Dermis microvascular lymphatic vessel endothelial cell (primary cell): ENCODE measurements around the gene EFCC1. TPM values are rescaled to one million over a fixed set of nuclear protein-coding genes. Genes with fewer than 3 reads are reported as not detected.

Experiments used
- DNase-seq, 2 donors: peaks; one replicate each; pipeline versions ENCODE4 v3.0.0 to v3.0.0-alpha.2; 2010; ENCODE audit warnings: low read depth in 2 of 2
- total RNA-seq: library from RNA; depleted of rRNA; stranded (reverse); fragments of >200 nt; gene quantifications from 2 replicates; pipeline ENCODE4 v1.2.1, GENCODE V29; 2014

The EFCC1 gene, protein sequence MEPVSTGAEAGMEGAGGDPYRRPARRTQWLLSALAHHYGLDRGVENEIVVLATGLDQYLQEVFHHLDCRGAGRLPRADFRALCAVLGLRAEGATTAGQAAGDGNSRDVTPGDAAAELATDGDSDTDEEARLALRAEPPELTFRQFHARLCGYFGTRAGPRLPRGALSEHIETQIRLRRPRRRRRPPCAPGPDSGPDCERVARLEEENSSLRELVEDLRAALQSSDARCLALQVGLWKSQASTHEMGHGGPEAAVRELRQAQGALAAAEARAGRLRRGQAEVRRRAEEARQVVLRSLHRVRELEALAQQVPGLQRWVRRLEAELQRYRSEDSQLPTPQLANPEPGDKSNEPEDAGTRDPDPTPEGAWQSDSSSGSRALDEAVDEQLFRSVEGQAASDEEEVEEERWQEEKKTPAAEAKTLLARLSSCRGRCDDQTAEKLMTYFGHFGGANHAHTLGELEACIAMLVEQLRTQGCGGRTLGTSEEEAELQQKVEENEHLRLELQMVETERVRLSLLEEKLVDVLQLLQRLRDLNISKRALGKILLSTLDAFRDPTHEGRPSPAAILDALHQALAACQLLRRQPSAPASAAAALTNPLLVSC
- total RNA-seq = 2.7 and 9.0 TPM in 2 replicates

DNA sequence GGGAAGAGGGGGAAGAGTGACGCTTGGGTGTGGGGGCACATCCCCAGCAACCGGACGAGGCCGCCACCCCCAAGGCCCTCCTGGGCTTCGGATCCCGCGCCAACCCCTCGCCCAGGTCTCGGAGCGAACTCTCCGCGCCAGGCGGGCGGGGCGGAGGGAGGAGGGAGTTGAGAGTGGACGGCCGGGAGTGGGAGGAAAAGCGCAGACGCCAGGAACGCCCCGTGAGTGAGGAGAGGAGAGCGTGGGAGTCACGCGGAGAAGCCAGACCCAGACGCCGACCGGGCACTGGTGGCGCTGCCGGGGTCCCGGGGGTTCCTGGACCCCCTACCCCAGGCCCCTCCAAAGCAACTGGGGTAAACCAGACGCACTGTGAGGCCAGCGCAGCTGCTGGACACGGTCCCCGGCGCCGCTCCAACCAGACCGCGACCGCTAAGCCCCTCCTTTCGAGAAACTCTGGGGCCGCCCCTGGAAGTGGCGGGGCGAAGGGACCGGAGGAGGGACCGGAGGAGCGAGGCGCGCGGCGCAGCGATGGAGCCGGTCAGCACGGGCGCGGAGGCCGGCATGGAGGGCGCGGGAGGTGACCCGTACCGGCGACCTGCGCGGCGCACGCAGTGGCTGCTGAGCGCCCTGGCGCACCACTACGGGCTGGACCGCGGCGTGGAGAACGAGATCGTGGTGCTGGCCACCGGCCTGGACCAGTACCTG lies at the start of gene EFCC1:
Gene EFCC1, plus strand, starts transcription at position 204 of the 705 bp plus-strand sequence. Its CDS starts 325 bp downstream, at position 529.
- peak in 1 of 2 donors; percentile 73 for DNase-seq

DNA sequence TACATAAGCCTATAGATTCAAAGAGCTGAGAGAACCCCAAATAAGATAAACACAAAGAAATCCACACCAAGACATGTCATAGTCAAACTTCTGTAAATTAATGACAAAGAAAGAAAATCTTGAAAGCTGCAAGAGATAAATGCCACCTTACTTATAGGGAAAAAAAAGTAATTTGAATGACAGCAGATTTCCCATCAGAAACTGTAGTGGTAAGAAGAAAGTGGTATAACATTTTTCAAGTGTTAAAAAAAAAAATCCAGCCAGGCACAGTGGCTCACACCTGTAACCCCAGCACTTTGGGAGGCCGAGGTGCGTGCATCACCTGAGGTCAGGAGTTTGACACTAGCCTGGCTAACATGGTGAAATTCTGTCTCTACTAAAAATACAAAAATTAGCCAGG lies 44.7 kb upstream of the EFCC1 start:
- DNase-seq = no peak

DNA sequence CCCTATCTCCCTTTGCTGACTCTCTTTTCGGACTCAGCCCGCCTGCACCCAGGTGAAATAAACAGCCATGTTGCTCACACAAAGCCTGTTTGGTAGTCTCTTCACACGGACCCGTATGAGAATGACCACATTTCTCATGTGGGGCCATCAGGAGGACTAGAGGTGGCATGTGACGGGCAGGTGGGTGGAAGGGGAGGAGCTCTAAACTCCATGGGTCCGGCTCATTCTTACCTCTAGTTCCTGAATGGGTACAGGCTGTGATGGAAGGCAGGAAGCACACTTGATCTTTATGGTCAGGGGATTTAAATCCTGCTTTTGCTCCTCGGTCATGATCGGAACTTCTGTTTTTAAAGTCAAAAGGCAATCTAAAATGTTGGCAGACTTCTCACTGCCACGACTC lies 35.8 kb upstream of the EFCC1 start:
- no peak for DNase-seq

DNA sequence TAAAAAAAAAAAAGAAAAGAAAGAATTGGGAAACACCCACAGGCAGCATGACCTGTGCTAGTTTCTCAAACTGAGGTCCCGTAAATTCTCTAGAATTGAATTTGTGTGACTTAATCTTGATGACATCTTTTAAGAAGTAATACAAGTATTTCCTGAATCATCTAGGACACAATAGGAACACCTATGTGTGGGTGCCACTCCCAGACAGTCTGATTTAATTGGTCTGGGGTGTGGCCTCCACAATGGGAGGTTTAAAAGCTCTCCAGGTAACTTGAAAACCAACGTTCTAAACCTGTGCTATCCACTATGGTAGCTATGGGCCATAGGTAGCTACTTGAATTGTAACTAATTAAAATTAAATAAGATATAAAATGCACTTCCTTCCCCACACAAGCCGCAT lies 35.3 kb upstream of the EFCC1 start:
- no peak for DNase-seq

DNA sequence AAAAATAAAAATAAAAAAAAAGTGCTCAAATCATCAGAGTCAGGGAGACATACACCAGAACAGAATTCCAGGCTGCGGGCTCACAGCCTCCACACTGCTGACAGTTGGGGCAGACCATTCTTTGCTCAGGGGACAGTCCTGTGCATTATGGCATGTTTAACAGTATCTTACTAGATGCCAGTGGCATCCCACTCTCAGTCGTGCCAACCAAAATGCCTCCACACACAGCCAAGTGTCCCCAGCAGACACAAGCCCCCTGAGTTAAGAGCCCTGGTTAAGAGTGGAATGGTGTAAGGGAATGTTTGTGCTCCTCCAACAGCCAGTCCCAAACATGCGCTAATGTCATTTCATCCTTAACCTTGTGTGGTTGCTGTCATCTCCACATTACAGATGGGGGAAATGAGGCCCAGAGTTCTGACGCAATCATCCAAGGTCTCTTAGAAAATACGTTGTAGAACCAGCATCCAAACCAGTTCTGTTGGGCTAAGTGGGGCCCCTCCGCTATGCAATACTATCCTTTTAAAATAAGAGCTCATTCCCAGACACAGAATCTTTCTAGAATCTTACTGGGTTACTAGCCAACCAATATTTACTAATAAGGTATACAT lies 33.3 kb upstream of the EFCC1 start:
- no peak for DNase-seq

DNA sequence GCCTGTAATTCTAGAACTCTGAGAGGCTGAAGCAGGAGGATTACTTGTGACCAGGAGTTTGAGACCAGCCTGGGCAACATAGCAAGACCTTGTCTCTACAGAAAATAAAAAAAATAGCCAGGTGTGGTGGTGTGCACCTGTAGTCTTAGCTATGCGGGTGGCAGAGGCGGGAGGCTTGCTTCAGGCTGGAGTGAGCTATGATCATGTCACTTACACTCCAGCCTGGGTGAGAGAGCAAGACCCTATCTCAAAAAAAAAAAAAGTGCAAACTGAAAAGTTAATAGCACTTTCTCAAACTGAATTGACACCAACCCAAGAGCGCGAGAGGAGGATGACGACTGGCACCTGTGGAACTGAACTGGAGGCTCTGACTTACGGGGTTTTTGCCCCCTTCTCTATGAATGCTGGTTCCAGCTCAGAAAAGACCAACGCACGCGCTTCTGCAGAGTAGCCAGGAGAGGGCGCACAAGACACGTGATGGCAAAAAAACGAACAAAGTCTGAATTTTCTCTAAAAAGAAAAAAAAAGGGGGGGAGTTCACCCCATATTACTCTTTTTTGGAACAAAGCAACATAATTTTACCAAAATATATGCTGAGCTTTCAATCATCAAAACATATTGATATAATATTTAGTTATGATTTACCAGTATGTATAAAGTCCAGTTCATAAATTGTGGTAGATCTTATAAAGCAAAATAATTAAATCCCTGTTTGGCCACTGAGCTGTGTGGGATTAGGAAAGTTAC lies 30.9 kb upstream of the EFCC1 start:
- DNase-seq = peak; percentile 33 to 50

DNA sequence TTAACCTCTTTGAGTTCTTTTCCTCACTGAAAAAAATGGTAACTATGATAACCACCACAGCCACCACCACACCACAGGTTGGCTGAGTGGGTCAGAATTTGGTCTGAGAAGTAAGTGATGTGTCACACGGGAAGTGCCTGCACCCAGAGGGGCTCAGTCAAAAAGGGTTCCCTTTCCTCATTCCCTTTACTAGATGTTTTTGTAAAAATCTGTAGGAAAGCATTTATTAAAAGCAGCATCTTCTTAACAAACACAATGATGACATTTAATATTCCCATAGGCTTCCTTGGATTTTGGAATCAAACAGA lies 30.4 kb upstream of the EFCC1 start:
- no peak for DNase-seq

DNA sequence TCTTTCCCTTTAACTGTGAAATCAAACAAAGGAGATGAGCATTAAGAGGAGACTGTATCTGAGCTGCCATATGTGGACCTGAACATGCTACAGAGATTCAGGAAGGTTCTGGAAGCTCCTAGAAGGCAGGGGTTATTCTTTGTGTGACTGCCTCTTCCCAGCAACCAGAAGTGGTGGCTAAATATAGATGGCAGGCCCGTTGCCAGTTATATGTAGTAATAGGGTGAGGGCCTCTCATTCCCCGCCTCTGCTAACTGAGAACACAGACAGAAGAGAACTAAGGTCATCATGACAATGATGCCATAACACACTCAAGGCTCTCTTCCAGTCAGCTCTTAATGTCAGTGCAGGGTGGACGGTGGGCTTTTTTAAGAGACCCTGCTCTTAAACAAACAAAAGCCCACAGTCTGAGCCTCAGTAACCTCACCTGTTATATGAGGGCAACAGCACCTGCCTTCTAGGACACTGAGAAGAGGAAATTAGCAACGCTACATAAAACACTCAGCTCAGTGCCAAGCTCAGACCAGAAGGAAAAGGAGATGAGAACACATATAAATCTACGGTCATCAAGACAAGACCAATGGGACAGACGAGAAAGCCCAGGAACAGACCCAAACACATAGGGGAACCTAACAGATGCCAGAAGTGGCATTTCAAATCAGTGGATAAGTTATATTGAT lies 29.5 kb upstream of the EFCC1 start:
- DNase-seq = peak; percentile 32 to 38

DNA sequence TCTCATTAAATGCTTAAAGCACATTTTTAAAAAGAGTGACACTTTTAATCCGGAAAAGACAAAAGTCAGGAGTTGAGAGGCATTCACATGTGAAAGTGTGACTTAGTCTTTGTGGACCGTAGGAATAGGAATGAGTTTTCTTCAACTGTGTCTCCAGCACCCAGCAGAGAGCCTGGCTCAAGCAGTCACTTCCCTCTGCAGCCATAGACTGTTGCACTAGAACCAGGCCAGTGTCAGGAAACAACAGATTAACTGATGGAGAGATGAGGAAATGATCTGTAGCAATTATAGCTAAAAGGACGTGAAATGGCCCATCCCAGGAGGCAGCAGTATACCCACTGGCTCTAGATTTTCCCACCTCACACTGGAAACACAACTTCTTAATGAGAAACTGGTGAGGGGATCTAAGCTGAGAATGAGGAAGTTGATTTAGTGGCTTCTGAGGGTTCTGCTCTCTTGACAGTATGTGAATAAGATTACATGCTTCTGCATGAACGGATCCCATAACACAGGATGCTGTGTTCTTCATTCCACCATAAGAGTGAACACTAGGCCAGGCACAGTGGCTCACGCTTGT lies 27.0 kb upstream of the EFCC1 start:
- DNase-seq = no peak

DNA sequence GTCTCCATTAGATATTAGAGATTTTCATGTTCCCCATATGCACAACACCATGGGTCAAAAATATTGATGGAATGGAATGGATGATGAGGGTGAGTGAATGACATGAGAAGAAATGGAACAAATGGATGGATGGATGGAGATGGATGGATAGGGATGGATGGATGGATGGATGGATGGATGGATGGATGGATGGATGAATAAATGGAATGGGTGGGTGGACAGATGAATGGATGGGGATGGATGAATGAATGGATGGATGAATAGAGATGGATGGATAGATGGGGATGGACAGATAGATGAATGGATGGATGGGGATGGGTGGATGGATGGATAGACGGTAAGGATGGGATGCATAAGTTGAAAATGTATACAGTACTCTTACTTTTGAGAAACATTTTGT lies 25.8 kb upstream of the EFCC1 start:
- DNase-seq = no peak

DNA sequence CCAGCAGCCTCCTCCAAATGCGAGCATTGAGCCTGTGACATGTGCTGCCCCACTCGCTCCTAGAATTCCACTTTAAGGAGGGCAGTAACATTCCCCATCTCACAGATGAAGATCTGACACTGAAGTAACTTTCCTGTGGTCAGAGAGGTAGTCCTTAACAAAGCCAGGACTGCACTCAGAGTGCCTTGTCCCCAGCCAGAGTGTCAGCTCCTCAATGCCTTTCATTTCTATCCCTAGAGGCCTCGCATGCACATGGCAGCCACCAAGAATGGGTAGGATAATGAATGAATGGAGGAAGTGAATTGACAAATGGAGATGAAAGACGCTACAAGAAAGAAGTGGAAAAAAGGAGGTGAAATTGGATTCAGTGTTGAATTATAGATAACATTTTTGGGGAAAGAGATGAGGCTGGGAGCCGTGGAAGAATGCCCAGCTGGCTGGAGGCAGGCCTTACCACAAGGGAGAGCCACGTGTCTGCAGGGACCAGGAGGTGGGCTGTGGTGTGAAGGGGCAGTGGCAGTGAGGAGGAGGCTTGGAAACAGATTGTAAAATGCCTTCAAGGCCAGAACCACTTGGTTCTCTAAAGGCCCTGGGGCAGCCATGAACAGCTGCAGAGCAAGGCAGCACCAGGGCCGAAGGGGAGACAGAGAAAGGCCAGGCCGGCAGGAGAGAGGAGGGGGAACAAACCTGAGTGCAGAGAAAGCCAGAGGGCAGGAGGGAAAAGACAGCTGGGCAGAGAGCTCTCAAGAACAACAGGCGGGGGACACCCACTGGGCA lies 17.6 kb upstream of the EFCC1 start:
- no peak for DNase-seq

DNA sequence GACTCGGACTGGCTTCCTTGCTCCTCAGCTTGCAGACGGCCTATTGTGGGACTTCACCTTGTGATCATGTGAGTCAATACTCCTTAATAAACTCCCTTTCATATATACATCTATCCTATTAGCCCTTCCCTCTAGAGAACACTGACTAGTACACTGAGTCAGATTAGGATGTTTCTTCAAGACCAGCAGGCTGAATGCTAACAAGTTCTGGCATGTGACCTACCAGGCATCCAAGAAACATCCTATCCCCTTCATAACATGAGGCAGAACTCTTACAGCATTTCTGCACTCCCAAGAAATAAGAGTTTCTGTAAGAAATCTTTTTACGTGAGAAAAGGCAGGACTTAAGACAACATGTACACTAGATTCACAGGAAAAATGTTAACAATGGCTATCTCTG lies 16.5 kb upstream of the EFCC1 start:
- DNase-seq = no peak

DNA sequence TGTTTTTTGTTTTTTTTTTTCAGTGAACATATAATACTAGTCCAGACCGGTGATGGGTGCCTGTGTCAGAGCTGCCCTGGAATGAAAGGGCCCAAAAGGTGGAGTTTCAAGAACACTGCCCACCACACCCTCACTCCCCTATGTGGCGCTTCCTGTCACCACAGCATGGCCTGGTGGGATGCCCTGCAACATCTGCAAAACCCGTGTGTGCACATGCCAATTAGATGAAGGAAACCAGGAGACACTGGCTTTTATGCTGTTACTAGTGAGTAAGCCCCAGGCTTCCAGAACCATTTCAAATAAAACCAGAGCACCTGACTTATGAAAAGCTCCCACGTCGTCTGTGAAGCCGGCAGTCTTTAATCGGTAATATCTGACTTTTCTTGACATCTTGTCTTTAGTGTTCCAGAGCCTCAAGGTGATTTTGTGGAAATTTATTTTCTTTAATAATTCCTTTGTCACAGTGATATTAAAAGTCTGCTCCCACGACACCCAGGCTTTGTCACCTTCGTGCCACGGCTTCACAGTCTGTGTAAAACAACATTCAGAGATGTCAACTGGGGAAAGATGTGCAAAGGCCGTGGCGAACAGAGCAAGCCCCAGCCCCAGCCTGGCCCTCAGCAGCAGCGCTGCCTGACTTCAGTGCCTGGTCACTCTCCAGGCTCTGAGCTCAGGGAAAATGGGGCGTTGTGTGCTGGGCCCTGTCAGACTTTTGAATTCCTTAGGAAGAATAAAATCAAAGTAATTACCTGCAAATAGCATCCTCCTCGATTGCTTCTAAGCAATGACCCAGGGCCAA lies 13.6 kb upstream of the EFCC1 start:
- no peak for DNase-seq

DNA sequence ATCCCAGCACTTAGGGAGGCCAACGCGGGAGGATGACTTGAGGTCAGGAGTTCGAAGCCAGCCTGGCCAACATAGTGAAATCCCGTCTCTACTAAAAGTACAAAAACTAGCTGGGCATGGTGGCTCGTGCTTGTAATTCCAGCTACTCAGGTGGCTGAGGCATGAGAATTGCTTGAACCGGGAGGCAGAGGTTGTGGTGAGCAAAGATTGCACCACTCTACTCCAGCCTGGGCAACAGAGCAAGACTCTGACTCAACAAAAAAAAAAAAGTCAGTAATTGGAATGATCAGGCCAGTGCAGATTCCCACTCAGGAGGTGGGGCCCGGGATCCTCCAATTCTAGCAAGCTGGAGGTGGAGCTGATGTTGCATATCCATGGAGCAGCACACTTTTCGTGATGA lies 12.8 kb upstream of the EFCC1 start:
- no peak for DNase-seq

DNA sequence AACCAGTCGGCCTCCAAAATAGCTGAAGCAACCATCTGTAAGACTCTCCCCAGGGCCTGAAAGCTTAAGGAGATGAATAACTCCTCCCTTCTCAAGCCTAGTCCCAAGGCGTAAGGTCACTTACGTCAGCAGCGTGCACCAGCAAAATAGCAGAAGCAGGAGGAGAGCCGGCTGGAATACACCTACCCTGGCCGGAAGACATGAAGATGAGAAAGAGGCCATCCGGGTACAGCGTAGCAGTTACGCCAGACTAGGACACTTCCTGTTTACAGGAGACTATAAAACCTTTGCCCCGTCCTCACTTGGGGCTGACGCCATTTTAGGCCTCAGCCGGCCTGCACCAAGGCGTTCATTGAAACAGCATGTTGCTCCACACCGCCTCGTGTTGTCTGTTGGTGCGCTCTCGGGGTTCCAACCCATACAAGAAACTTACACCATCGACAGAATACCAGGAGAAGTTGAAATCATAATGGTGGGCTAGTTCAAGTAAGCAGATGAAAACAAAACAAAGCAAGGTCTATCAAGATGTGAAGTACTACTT lies 9.7 kb upstream of the EFCC1 start:
- no peak for DNase-seq

DNA sequence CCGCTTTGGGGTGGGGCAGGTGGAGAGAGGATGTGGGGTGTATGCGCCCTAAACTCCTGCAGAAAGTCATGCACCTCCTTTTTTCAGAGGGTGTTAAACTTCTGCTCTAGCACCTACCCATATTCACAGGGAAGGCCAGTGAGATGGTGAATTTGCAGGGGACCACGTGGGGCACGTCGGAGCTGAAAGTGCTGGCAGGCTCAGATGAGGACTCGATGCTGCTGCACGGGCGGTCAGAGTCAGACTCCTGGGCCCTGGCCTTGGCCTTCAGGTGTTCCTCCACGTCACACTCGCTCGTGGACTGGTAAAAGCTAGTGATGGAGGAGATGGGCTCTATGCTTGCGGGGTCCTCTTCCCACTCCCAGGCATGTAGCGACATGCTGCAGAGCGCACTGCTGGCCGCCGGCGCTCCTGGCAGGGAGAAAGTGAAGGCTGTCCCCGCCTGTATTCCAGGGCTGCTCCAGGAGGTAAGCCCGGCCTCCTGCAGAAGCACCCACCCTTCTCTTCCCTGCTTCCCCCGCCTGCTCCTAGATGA lies 8.1 kb upstream of the EFCC1 start:
- no peak for DNase-seq

DNA sequence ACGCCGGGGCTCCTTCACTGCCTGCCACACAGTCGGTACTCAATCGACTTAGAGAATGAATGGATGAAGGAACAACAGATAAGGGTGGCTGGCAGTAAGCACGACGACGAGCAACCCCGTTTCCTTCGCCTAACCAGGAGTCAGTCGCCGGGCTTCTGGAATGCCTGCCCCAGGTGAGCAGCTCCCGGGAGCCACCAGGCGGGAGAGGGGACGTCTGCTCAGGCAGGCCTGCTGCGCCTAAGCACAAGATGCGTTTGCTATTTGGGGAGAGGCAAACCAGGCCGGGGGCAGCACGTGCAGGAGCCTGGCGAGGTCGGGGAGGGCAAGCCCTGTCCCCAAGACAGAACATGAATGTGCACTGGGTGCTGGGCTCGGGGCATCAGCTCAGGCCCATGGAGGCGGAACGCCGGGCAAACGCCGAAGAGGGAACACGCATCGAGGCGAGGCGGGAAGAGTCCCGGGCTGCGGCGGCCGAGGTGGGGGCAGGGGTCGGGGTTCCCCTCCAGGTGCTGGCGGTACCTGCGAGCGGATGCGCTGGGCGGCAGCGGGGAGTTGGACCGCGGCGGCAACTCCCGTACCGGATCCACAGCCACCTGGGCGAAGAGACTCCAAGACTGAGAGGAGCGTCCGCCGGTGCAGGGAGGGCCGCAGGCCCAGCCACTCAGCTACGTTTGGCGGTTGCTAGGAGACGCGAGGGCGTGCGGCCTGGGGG lies 7.5 kb upstream of the EFCC1 start, which contains the start of gene CFAP92:
Gene CFAP92, minus strand, starts transcription at position 616 of the 712 bp plus-strand sequence. CDS start 772 bp downstream, outside the sequence.
- DNase-seq = peak in 1 of 2 donors; percentile 76

DNA sequence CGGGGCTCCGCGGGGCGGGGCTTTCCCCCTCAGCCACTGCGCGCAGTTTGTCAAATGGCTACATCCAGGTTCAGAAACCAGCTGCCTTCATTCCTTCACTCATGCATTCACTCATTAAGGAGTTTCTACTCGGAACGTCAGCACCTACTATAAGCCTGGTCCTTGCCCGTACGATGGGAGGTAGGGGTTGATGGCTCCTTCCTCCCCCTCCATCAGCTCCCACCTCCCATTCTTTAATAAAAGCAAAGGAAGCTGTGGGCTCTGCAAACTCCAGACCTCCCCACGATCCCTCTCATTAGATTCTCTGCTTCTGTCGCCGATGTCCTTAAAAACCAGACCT lies 7.0 kb upstream of the EFCC1 start:
- no peak for DNase-seq
